ENCODE measurements around the gene ARHGAP26.

DNA sequence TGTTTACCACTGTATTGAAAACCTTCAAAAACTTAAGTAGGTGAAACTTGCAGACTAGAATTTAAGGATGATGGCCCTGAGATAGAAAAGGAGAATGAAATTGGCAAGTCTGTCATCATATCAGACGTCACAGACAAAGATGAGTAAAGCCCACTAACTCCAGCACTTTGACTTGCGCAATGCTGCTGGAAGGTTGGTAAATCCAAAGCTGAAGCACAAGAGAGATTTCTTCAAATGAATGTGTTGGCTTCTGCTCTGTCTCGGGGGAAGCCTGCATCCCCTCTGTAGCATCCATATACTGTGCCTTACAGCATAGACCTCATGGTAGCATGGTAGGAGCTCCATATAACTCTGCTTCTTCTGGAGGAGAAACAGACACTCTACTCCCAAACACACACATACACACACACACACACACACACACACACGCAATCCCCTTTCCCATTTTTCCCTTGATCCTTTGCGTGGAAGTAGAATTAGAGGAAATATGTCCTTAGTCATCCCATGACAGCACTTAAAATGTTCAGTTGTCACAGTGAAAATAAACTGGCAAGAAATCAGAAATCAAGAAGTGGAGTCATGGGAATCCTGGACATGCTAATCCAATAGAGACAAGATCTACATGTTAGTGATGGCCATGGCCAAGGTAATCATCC is 391.8 kb downstream of the ARHGAP26 start:
- TF ChIP-seq, protein P1, sequence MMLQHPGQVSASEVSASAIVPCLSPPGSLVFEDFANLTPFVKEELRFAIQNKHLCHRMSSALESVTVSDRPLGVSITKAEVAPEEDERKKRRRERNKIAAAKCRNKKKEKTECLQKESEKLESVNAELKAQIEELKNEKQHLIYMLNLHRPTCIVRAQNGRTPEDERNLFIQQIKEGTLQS (IDR thresholded peaks at IDR 0.05), result no peak
- TF ChIP-seq, protein P2, sequence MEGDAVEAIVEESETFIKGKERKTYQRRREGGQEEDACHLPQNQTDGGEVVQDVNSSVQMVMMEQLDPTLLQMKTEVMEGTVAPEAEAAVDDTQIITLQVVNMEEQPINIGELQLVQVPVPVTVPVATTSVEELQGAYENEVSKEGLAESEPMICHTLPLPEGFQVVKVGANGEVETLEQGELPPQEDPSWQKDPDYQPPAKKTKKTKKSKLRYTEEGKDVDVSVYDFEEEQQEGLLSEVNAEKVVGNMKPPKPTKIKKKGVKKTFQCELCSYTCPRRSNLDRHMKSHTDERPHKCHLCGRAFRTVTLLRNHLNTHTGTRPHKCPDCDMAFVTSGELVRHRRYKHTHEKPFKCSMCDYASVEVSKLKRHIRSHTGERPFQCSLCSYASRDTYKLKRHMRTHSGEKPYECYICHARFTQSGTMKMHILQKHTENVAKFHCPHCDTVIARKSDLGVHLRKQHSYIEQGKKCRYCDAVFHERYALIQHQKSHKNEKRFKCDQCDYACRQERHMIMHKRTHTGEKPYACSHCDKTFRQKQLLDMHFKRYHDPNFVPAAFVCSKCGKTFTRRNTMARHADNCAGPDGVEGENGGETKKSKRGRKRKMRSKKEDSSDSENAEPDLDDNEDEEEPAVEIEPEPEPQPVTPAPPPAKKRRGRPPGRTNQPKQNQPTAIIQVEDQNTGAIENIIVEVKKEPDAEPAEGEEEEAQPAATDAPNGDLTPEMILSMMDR (IDR thresholded peaks at IDR 0.05; ENCODE audit: low read depth, low read length, missing input control), result no peak
- TF ChIP-seq, protein P3, sequence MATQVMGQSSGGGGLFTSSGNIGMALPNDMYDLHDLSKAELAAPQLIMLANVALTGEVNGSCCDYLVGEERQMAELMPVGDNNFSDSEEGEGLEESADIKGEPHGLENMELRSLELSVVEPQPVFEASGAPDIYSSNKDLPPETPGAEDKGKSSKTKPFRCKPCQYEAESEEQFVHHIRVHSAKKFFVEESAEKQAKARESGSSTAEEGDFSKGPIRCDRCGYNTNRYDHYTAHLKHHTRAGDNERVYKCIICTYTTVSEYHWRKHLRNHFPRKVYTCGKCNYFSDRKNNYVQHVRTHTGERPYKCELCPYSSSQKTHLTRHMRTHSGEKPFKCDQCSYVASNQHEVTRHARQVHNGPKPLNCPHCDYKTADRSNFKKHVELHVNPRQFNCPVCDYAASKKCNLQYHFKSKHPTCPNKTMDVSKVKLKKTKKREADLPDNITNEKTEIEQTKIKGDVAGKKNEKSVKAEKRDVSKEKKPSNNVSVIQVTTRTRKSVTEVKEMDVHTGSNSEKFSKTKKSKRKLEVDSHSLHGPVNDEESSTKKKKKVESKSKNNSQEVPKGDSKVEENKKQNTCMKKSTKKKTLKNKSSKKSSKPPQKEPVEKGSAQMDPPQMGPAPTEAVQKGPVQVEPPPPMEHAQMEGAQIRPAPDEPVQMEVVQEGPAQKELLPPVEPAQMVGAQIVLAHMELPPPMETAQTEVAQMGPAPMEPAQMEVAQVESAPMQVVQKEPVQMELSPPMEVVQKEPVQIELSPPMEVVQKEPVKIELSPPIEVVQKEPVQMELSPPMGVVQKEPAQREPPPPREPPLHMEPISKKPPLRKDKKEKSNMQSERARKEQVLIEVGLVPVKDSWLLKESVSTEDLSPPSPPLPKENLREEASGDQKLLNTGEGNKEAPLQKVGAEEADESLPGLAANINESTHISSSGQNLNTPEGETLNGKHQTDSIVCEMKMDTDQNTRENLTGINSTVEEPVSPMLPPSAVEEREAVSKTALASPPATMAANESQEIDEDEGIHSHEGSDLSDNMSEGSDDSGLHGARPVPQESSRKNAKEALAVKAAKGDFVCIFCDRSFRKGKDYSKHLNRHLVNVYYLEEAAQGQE (IDR thresholded peaks at IDR 0.05), result no peak
- TF ChIP-seq GABPA (IDR thresholded peaks at IDR 0.05 in 1 of 2, conservative IDR thresholded peaks at IDR 0.05 in 1 of 2) (no peak), TAF1 (conservative IDR thresholded peaks at IDR 0.05) (no peak), HNF4G (IDR thresholded peaks at IDR 0.05) (no peak), YY1 (IDR thresholded peaks at IDR 0.05) (no peak), JUND (IDR thresholded peaks at IDR 0.05) (no peak), SP1 (IDR thresholded peaks at IDR 0.05) (no peak), RAD21 (IDR thresholded peaks at IDR 0.05) (no peak), HNF4A (conservative IDR thresholded peaks at IDR 0.05) (no peak), RXRA (IDR thresholded peaks at IDR 0.05) (no peak)
- TF ChIP-seq, protein P4, sequence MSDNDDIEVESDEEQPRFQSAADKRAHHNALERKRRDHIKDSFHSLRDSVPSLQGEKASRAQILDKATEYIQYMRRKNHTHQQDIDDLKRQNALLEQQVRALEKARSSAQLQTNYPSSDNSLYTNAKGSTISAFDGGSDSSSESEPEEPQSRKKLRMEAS (IDR thresholded peaks at IDR 0.05), result no peak
- TF ChIP-seq, protein P5, sequence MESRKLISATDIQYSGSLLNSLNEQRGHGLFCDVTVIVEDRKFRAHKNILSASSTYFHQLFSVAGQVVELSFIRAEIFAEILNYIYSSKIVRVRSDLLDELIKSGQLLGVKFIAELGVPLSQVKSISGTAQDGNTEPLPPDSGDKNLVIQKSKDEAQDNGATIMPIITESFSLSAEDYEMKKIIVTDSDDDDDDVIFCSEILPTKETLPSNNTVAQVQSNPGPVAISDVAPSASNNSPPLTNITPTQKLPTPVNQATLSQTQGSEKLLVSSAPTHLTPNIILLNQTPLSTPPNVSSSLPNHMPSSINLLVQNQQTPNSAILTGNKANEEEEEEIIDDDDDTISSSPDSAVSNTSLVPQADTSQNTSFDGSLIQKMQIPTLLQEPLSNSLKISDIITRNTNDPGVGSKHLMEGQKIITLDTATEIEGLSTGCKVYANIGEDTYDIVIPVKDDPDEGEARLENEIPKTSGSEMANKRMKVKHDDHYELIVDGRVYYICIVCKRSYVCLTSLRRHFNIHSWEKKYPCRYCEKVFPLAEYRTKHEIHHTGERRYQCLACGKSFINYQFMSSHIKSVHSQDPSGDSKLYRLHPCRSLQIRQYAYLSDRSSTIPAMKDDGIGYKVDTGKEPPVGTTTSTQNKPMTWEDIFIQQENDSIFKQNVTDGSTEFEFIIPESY (IDR thresholded peaks at IDR 0.05), result no peak

Data from liver (tissue), 3 donors.